NCI-H1694 (cell line): ENCODE measurements around the gene UPF2.
A peak's percentile ranks its signal among the peaks of the same experiment; 100 is the strongest.
"Not testable (repeated sequence)": the region's sequence is repeated elsewhere in the genome, so short reads cannot be mapped to it uniquely, and the experiment has no call there.

Experiments used
- DNase-seq: peaks from one replicate; lab custom pipeline; 2025; lab: John Stamatoyannopoulos, UW

UPF2 gene

DNA sequence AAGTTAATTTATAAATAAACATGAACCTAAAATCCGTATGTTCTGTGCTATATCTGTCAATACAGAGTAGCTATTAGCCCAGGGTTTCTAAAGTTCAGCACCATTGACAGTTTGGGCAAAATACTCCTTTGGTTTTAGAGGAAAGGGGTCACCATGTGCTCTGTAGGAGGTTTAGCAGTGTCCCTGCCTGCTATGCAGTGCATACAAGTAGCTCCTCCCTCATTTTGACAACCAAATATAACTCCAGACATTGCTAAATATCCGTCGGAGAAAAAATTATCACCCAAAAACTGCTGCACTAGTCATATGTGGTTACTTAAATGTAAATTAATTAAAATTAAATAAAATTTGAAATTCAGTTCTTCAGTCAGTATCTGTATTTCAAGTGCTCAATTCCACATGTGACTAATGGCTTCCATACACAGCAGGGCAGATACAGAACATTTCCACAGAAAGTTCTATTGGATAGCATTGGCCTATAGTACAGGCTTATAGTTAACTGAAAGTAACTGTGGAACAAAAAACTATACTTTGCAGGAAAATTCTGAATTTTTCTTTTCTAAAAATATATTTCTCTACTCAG, 6.4 kb downstream of the UPF2 start:
- DNase-seq: no peak

DNA sequence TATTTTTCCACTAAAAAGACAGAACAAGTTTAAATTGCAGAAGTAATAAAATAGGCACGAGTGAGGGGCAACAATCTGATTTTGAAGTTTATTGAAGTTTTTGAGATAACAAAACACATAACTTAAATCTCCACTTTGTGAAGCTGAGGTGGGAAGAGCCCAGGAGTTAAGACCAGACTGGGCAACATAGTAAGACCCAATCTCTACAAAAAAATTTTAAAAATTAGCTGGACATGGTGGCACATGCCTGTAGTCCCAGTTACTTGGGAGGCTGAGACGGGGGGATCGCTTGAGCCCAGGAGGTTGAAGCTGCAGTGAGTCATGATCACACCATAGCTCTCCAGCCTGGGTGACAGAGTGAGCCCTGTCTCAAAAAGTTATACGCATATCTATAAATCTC, 11.2 kb downstream of the UPF2 start:
- DNase-seq: no peak

DNA sequence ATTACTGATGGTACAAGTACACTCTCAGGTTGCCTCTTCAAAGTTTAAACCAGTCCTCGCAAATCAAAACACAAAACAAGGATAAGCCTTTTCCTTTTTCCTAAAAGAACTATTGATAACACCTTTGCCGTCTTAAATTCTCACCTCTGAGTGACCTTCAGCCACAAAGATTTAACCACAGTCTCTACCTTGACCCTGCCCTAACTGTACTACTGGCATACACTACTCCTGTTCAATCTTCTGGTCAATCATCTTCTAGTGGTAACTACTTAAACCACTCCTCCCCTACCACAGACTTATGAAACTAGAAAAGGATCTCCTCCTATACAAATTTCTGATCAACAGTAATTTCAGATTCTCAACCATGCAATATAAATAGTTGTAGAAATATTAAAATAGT, 15.1 kb downstream of the UPF2 start:
- DNase-seq: no peak

DNA sequence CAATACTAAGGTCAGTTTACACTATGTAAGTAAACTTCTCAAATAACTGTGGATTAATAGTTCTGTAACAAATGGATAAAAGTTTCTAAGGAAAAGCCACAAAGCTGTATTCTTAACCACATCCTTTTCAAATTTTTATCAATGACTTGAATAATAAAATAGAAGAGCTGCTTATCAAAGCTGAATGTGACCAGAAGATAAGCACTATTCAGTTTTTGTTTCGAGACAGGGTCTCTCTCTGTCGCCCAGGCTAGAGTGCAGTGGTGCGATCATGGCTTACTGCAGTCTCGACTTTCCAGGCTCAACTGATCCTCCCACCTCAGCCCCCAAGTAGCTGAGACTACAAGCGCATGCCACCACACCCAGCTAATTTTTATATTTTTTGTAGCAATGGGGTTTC, 17.0 kb downstream of the UPF2 start:
- no peak for DNase-seq

DNA sequence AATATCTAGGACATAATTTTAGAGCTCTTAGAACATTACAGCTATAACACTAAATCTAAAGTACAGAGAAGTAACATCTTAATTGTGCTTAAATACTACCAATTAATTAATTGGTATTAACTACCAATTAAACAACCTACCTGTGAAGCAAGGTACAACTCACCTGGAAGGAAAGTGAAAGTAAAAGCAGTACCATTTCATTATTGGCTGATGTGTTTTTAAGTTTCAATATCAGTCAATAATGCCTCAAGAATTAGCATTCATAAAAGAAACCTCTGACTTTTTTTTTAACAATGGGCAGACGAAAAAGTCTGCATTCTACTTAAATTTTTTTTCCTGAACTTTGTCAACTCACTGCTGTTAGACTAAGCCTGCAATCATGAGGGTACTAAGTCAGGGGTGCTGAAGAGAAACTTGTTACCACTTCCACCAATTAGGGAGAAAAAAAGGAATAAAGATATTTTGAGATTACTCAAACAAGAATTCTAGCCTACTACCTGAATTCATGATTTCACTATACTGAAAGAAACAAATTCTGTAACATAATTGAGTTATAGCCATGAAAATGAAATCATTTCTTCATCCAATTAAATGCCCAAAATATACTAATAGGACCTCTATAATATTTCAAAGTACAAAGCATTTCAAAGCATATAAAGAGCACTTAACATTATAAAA, 19.9 kb downstream of the UPF2 start:
- no peak for DNase-seq

DNA sequence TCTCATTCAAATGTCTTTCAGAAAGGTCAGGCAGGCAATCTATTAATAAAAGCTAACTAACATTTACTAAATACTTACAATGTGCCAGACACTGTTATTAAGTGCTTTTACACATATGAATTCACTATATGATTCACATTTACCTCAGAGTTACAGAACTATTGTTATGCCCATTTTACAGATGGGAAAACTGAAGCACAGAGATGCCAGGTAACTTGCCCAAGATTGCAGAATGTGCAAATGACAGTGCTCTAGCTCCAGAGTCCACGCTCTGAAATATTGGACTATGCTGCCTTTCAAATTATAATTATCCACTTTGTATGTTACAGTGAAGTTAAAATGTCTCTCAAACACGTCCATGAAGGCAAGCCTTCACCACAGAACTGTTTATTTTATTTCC, 22.0 kb downstream of the UPF2 start:
- no peak for DNase-seq

DNA sequence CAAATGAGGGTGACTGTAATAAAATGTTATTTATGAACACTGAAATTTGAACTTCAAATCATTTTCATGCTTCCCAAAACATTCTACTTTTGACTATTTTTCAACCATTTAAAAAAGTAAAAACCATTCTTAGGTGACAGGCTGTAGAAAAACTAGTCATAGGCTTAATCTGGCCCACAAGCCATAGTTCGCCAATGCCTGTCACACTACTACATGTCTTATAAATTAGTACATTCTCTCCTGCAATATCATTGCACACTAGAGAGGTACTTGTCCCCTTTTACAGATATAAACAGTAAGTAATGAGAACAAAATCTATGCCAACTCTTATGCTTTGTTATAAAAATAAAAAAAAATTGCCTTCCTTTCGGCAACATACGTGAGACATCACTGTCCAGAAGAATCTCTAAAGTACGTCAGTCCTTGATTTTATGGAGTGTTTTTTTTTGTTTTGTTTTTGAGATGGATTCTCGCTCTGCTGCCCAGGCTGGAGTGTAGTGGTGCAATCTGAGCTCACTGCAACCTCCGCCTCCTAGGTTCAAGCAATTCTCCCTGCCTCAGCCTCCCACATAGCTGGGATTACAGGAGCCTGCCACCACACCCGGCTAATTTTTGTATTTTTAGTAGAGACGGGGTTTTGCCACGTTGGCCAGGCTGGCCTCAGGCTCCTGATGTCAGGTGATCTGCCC, 23.2 kb downstream of the UPF2 start:
- no peak for DNase-seq

DNA sequence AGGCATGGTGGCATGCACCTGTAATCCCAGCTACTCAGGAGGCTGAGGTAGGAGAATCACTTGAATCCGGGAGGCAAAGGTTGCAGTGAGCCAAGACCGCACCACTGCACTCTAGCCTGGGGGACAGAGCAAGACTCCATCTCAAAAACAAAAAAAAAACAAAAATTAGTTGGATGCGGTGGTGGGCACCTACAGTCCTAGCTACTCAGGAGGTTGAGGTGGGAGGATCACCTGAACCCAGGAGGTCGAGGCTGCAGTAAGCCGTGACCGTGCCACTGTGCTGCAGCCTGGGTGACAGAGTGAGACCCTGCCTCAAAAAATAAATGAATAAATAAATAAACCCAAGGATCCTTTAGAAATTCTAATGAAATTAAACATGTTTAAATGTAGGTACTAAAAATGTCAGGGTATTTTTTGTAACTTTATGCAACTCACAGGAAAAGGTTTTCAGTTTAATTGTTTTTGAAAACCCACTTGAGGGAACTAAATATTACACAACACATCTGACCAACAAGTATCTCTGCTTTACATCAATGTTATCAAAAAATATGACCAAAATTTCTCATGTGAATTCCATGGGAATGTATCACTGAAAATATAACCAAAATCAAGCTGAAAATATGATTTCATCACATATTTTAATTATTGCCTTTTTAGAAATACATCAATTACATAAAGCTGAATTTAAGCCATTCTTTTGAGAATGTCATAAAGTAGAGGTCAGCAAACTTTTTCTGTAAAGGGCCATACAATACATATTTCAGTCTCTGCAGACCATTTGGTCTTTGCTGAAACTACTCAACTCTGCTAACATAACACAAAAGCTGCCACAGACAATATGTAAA, 23.9 kb downstream of the UPF2 start:
- no peak for DNase-seq

DNA sequence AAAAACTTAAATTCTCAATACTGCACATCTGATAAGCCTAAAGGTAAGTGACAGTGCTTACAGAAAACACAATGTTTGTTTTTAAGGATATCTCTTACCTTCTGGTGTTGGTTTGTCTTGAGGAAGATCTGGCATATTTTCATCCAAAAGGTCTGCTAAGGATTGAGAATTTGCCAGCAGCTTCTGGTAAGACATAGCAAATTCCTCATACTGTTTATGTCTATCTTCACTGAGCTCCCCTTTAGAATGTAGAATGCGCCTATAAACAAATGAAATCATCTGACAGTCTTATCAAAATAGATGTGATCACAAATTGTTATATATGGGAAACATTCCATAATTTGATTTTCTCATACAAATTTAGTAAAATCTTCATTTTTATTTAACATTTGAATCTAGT, 28.7 kb downstream of the UPF2 start:
- DNase-seq: no peak

DNA sequence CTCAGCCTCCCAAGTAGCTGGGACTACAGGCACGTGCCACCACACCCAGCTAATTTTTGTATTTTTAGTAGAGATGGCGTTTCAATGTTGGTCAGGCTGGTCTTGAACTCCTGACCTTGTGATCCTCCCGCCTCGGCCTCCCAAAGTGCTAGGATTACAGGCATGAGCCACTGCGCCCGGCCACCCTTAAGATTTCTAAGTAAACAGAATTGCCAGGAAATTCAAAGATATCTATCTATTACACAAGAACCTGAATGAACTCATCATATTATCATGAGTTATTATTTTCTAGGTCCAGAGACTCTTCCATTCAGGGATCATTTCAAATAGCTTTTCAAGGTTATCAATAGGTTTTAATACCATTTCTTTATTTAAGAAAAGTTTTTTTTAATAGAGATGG, 29.2 kb downstream of the UPF2 start:
- DNase-seq: not testable (repeated sequence)

DNA sequence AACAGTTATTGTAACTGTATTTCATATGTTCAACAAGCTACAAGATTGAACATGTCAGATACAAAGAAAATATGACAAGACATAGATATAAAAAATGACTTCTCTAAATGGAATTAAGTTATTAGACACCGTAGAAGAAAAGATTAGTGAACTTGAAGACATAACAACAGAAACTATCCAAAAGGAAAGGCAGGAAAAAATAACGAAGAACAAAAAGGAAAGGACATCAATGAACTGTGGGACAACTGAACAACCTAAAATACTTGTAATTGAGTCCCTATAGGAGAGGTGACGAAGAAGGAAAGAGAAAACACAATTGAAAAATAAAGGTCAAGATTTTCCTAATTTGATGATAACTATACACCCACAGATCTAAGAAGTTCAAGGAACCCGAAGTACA, 32.3 kb downstream of the UPF2 start:
- DNase-seq: no peak

DNA sequence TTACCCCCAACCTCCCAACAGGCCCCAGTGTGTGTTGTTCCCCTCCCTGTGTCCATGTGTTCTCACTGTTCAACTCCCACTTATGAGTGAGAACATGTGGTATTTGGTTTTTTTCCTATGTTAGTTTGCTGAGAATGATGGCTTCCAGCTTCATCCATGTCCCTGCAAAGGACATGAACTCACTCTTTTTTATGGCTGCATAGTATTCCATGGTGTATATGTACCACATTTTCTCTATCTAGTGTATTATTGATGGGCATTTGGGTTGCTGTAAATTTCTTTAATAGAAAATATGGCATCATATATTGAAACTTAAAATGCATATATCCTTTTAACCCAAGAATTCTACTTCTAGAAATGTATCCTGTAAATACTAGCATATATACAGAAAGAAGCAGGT, 33.8 kb downstream of the UPF2 start:
- not testable (repeated sequence) for DNase-seq

DNA sequence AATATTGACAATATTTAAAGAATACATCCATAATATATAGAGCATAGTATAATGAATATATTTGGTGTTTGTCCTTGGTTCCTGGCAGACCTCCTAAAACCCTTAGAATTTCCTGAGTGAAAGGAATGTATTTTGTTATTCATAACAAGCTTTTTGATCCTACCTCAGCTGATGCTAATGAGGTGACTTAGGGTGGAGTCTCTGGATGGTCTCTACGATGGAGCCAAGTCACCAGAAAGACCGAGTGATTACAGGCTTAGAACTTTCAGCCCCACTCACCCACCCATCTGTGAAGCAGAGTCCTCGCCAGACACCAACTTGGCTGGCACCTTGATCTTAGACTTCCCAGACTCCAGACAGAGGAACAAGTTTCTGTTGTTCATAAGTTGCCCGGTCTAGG, 35.9 kb downstream of the UPF2 start:
- DNase-seq: no peak

DNA sequence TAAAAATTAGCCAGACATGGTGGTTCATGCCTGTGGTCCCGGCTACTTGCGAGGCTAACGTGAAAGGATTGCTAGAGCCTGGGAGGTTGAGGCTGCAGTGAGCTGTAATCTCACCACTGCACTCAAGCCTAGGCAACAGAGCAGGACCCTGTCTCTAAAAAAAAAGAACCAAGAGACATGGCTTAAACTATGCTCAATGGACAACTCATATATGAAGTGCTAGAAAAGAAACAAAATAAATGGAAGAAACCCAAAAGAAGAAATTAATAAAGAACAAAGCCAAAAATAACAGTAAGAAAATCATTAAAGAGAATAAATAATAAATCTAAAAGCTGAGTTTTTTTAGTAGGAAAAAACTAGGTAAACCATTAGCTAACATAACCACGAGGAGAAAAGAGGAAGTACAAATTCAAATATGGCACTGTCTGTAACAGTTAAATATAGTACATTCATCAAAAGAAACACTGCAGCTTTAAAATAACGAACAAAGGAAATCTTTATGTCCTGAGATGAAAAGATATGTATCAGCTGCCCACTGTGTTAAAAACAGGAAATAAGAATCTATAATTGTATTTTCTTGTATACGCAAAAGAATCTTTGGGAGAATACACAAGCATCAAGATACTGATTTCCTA, 48.7 kb downstream of the UPF2 start:
- no peak for DNase-seq

DNA sequence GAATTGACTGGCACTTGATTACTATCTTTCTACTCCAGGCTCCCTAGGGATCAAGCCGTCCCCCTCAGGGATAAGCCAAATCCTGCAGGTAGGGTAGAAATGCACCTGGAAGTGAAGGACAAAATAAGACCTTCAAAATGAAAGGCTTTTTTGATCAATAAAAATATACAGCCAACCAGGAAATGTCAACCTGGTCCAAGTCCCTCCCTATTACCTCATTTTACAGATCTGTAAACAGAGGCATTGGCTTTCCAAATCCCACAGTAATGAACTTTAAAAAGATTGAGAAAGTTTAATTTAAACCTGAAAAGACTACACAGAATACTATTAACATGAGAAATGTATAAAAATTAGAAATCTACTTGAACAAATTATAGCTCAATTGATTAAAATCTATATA, 53.7 kb downstream of the UPF2 start:
- no peak for DNase-seq

DNA sequence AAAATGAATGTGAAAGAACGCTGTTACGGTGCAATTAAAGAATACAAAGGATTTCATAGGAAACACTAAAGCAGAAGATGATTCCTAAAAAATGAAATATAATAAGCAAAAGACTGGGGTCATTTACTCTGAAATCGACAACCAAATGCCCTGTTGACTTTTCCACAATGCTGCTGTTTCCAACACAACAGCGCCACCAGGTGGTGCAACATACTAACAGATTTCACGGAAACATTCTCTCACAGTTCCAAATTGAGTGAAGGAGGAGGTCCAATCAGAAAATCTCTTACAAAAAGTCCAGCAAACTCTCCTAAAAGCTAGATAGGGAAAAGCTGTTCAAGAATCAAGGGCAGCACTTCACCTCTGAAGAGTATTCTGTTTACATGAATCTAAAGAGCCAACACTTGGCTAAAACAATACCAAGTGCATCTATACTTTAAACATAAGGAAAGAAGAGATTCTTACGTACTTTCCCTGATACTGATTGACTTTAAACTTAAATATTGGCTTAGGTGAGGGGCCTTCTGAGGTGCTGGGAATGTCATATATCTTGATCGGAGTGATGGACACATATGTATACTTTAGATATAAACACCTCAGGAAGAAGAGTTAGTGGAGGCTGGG, 55.9 kb downstream of the UPF2 start:
- peak; percentile 56 for DNase-seq

DNA sequence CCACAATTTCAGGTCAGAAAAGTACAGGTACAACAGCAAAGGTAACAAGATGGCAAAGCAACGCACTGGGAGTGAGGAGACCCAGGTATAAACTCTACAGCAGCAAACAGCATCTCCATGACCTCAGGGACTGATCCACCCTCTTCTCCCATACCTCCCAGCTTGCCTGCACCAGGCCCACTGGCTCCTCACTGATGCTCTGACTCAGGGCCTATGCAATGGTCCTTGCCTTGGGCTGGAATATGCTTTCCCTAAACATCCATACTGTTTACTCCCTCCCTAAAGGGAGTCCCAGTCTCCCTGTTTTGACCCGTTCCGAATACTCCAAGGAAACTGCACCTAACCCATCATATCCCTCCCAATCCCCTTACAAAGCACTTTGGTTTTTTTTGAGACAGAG, 60.4 kb downstream of the UPF2 start:
- no peak for DNase-seq

DNA sequence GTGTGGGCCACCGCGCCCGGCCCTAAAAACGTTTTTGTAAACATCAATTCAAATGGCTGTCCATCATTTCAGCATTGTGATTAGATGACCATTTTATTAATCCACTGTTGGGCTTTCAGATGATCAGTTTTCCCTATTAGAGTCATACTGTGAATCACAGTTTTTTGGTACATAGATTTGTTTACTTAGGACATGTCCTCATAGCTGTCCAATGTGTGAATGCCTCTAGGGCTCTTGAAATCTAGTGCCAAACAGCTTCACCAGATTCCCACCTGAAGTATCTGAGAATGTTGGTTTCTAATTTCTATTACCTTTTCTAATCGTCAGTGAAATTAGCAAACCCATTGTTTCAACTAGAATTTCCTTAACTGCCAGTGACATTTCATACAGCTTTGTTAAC, 66.8 kb downstream of the UPF2 start:
- no peak for DNase-seq

DNA sequence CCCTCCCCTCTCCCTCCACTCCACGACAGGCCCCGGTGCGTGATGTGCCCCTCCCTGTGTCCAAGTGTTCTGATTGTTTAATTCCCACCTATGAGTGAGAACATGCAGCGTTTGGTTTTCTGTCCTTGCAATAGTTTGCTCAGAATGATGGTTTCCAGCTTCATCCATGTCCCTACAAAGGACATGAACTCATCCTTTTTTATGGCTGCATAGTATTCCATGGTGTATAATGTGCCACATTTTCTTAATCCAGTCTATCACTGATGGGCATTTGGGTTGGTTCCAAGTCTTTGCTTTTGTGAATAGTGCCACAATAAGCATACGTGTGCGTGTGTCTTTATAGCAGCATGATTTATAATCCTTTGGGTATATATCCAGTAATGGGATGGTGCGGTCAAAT, 70.1 kb downstream of the UPF2 start:
- not testable (repeated sequence) for DNase-seq

DNA sequence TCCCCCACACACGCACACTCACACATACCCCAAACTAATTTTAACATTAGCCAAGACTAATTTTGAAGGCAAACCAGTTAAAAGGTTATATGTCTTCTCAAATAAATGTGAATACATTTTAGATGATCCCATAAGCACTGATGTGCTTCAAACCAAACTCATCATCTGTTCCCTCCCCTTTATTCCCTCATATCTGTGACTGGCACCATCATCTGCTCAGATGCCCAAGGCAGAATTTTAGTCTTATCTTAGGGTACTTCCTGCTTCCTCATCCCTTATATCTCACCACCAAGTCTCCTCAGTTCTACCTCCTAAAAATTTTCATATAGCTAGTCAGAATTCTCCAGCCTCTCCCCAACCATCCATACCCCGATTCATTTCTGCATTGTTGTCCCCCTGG, 80.4 kb downstream of the UPF2 start:
- no peak for DNase-seq

DNA sequence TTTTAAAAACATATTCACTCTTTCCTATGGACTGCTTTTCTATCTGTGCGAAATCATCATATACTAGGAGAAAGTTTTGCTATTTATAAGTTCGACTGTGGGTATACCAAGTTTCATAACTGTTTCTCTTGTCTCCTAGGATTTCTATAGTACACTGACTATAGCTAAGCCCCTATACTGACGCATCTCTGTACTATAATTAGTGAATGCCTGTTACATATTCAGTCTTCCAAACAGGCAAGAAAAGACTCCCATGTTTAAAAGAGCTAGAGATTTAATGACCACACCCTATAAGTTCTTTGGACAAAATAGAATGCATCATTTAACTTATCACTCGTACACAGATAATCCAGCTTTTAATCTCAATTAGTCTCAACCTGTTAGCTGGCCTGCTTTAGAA, 80.8 kb downstream of the UPF2 start:
- no peak for DNase-seq

DNA sequence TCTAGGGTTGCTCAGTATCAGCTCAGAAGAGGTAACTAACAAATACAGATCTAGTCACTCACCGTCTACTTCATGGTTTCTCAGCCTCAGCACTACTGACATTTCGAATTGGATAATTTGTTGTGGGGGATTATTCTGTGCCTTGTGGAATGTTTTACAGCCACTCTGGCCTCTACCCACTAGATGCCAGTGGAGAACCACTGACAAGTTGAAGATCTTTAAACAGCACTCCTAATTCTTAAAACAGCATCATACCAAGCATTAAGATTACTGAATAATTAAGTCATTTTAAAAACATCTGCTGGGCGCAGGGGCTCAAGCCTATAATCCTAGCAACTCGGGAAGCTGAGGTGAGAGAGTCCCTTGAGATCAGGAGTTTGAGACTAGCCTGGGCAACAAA, 82.6 kb downstream of the UPF2 start:
- no peak for DNase-seq
